Activated T-helper 1 cell treated with anti-CD3 and anti-CD28 coated beads, Interleukin-2, amount 50 U/mL, for 16 hours (primary cell): ENCODE results near the gene PPP1R3E.
"Not testable (repeated sequence)": the region's sequence is repeated elsewhere in the genome, so short reads cannot be mapped to it uniquely, and the experiment has no call there.

ENCODE experiments used
- DNase-seq, 2 donors: peaks; one replicate each; pipeline ENCODE4 v3.0.0-alpha.2; 2020; ENCODE audit warnings: low read depth in 1 of 2, low spot score in 1 of 2

Gene PPP1R3E

DNA sequence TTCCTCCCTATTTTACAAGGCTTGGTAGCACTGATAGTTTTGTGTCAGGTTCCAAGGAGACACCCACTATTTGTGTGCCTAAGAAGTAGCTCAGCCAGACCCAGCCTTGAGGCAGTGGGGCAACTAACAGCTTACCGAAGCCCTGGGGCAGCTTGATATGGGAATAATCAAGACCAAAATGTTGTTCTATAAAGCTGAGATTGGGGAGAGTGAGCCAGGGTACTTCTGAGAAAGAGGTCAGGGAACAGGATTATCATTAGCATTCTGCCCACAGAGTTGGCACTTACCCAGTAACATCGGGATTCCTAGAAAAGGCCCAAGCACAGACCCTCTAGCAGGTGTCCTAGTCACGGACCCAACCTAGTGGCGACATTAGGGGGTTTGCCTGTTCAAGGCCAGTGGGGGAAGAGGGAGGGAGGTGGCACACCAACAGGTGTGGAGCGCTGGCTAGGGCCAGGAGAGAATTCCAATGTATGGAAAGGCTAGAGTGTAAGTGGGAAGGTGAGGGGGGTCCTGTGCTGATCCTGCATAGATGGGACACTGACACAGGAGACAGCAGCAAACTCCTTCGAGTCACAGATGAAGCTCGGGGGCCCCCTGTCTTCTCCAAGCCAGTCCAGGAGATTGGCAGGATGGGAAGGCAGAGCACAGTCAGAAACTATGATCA is 4.9 kb downstream of the PPP1R3E start:
- no peak for DNase-seq

DNA sequence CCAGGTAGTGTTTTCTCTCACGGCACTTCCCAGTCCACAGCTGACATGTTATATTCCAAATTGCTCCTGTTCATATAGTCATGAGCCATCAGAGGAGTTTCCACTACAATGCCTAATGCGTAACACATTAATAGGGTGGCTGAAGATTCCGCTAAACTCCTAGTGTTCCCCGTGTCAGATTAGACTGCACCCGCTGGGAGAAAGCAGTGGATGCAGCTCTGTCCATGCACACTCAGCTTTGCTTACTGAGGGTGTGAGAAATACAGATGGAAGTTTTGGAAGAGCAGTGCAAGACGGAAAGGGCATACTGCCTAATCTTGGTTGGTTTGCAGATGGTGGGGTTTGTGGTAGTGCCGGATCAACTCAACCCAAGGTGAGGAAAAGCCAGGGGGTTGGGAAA is 5.6 kb downstream of the PPP1R3E start:
- DNase-seq = no peak

DNA sequence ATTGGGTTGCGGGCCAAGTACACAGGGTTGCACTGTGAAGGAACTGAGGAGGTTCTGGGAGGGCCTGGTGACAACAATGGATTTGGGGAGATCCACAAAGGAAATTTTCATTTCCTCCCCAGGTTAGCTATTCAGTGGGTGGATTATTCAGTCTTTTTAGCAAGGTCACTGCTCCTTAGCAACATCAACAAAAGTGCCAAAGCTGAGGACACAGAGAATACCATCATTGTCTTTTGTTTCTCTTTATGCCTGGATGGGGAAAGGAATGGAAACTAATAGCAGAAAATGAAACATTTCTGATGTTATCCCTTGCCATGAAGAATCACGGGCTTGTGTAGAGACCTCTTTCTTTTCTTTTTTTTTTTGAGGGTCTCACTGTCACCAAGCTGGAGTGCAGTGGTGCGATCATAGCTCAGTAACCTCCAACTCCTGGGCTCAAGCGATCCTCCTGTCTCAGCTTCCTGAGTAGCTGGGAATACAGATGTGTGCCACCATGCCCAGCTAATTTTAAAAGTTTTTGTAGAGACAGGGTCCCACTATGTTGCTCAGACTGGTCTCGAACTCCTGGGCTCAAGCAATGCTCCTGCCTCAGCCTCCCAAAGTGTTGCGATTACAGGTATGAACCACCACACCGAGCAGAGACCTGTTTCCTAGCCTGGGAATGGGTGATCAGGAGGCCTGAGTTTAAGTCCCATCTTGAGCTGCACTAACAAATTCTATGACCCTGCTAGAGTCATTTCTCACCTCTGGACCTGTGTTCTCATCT is 6.5 kb downstream of the PPP1R3E start:
- no peak for DNase-seq

DNA sequence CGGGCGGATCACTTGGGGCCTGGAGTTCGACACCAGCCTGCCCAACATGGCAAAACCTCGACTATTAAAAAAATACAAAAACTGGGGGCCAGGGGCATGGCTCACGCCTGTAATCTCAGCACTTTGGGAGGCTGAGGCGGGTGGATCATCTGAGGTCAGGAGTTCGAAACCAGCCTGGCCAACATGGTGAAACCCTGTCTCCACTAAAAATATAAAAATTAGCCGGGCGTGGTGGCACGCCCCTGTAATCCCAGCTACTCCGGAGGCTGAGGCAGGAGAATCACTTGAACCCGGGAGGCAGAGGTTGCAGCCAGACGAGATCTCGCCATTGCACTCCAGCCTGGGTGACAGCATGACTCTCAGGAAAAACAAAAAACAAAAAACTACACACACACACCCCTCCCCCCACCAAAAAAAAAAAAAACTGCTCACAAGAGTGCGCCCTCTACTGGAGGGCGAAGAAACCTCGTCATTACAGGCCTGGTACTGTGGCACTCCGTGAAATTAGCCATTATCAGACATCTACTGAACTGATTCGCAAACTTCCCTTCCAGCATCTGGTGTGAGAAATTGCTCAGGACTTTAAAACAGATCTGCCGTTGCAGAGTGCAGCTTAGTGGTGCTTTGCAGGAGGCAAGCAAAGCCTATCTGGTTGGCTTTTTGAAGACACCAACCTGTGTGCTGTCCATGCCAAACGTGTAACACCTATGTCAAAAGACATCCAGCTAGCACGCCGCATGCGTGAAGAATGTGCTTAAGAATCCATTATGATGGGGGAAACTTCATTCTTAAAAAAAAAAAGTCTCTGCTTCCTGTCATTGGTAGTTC is 7.7 kb downstream of the PPP1R3E start:
- DNase-seq = peak in 1 of 2 donors; percentile 19

DNA sequence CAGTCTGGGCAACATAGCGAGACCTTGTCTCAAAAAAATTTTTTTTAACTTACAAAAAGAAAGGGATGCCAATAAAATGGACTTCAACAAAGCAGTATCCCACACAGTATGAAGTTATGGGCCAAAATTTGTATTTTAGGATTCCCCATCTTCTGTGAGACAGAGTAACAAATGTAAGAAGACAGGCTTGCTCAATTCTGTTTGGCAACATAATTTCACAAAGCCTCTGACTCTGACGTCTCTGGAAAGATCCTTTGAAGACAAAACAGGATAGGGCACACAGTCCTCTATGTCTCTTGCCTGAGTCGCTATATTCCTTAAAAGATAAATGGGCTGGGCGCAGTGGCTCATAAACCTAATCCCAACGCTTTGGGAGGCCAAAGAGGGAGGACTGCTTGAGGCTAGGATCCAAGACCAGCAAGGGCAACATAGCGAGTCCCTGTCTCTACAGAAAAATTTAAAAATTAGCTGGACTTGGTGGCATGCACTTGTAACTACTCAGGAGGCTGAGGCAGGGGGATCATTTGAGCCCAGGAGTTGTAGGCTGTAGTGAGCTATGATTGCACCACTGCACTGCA is 15.7 kb downstream of the PPP1R3E start:
- DNase-seq = no peak

DNA sequence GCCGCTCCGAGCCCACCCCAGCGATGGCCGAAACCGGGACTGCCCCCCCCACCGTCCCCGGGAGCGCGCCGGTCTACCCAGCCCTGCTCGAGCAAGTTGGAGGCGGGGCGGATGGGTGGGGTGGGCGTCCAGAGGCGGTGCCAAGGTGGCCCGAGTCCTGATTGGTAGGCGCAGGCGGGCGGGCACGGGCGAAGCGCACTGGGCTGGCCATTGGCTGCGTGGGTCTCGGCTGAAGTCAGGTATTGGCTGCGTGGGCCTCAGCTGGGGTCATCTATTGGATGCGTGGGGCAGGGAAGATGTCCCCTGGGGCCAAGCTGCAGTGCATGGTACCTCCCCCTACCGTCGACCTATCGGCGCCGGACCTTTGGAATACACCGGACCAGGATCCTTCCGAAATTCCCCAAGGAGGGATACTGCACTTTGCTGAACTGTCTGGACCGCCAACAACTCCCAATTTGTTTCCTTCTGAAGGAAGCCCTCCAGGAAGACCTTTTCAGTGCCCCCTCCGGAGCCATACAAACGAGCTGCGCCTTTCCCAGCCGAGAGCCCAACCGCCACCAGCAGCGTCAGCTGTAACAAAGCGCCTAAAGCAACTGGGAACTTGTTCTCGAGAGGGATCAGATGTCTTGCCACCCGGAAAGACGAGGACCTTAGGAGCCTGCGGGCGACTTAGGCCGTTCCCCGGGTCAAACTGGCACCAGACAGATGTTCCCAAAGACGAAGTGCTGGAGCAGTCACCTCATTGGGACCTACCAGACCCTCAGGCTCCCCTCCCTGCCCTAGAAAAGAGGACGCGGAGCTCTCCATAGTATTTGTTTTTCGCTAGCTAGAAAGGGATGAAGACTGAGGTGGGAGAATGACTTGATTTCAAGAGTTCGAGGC is 16.4 kb downstream of the PPP1R3E start, which contains the start of gene HOMEZ:
Gene HOMEZ, minus strand, starts transcription at position 113 of the 882 bp plus-strand sequence. CDS start 180 bp downstream, outside the sequence.
- DNase-seq = peak; percentile 96 to 97

DNA sequence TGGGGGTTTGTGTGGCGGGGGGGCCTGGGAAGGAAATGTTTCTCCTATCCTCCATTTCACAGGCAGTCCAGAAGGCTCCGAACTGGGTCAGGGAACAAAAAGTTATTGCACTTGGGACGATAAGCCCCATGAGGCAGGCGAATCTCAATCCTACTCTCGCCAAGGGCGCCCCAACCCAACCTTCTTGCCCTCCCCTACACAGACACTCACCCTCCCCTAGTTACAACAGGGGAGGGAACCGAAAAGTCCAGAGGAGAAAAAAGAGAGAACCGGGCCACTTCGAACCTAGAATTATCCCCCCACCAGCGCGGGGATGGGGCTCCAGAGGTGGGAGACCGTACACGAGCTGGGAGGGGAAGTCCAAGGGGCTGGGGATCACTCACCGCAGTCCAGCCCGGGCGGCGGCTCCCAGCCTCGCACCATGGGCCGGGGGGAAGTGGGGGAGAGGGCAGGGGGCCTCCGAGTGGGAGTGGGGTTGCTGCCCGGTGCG is 17.1 kb downstream of the PPP1R3E start:
- DNase-seq = no peak

DNA sequence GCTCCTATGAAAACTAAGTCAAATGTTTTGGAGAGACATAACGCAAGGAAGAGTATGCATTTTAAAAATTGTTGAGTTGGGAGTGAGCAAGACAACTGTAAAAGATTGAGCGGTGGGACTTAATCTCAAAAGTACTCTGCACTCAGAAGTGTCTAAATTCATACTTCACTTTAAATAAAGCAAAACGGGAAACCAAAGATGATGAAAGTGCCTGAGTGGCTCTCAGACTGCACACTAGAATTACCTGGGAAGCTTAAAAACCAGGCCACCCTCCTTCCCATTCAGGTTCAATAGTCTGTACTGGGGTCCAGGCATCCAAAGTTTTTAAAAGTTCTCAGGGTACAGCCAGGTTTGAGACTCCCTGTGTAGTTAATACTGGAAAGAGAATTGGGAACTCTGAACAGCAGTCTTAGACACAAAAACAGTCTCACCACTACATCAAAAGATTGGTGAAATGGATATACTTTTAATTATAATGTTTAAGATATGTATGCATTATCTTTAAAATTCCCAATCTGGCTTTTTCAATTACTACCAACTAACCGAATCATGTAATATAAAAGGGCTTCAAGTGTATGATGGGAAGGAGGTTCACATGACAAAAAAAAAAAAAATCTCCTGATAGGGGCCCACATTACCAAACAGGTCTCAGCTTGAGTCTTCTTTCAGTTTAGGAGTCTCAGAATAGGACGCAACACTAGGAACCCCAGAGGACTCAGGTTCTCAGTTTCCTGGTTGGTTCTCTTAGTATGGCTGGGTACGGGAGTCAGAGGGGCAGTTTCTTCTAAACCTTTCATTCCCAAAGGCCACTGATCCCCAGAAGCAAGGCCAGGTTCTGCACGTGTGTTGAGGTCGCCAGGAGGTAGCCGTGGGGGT is 17.8 kb downstream of the PPP1R3E start:
- no peak for DNase-seq

DNA sequence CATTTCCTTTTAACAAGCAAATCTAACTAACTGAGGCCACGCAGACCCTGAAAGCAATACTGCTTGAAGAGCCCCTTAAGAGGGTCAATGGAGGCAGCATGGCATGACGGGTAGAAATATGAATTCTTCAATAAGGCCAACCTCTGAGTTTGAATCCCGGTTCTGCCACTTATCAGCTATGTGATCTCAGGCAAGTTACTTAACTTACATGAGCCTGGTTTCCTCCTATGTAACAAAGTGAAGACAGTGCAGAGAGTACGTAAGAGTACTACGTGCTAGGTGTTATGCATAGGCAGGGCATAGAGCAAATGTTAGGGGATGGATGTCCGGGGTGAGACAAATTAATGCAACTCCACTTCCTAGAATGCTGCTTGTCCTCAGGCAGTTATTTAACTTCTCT is 21.4 kb downstream of the PPP1R3E start:
- DNase-seq = no peak

DNA sequence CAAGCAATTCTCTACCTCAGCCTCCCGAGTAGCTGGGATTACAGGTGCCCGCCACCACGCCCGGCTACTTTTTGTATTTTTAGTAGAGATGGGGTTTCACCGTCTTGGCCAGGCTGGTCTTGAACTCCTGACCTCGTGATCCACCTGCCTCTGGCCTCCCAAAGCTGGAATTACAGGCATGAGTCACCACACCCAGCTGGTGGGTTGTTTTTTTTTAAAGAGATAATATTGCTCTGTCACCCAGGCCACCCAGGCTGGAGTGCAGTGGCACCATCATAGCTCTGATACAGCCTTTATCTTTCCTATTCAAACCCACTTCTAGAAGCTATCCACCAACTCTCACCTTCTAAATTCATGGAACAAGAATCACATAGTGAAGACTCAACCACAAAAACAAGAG is 24.7 kb downstream of the PPP1R3E start:
- DNase-seq = not testable (repeated sequence)

DNA sequence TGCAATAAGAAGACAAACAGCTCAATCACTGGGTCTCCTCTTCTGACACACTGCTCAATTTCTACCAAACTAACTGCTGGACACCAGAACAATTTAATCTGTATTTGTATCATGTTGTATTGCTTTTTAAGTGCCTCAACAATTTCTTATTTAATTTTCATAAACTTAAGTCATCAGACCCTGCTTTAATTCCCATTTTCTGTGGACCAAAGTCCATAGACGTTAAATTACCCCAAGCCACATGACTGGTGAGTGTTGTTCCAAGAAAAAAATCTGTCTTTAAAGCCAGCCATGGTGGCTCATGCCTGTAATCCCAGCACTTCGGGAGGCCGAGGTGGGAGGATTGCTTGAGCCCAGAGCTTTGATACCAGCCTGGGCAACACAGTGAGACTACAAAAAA is 25.5 kb downstream of the PPP1R3E start:
- DNase-seq = no peak

DNA sequence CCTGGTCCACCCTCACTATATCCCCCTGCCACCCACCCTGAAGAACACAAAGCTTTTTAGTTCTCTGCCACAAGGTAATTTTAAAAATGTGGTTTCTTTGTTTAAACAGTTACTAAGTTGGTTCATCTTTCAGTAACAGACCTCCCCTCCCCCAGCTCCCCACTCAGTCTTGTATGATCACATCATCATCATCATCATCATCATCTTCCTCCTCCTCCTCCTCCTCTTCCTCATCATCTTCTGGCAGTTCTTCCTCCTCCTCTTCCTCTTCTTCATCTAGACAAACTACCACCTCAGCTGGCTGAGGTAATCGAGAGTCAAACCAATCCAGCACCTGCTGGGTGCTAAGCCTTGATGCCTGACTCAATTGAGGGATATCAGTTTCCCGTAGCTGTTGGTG is 27.2 kb downstream of the PPP1R3E start:
- DNase-seq = no peak

DNA sequence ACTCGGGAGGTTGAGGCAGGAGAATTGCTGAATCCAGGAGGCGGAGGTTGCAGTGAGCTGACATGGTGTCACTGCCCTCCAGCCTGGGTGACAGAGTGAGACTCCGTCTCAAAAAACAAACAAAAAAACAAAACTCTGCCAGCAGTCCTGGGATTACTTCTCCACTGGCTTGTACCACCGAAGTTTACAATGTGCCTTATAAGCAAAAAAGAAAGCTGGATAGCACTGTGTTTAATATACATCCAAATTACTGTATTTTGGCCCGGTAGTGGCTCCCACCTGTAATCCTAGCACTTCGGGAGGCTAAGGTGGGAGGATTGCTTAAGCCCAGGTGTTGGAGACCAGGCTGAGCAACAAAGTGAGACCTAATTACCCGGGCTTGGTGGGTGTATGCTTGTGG is 33.5 kb downstream of the PPP1R3E start:
- DNase-seq = no peak

DNA sequence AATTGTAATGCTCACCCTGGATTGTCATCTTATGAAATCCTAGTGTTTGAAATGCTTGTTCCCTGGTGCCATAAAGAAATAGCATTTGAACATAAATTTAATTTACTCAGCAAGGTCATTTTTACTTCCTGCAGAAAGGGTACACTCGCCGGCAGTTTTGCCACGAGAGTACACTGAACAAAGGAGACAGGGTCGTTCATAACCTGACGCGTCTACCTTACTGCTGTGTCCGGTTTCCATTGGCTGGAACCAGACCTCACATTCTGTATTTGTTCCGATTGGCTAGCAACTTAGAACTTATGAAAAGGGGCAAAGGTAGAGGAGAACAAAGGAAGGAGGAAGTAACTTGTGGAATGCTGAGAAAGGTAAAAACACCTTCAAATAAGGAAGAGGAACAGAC is 41.8 kb downstream of the PPP1R3E start:
- not testable (repeated sequence) for DNase-seq

DNA sequence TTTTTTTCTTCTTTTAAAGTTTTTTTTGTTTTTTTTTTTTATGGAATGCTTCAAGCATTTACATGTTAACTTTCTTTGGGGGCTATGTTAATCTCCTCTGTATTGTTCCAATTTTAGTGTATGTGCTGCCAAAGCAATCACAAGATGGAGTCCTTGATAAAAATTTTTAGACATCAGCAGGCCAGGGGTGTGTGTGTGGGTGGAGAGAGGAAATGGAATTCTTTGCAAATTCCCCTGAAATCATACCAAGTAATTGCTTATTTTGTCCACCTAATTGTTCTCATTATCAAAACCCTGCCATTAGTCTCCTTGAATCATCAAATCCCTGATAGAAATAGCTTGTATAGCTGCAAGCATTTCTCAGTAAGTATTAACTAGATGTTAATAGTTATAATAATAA is 43.2 kb downstream of the PPP1R3E start:
- no peak for DNase-seq

DNA sequence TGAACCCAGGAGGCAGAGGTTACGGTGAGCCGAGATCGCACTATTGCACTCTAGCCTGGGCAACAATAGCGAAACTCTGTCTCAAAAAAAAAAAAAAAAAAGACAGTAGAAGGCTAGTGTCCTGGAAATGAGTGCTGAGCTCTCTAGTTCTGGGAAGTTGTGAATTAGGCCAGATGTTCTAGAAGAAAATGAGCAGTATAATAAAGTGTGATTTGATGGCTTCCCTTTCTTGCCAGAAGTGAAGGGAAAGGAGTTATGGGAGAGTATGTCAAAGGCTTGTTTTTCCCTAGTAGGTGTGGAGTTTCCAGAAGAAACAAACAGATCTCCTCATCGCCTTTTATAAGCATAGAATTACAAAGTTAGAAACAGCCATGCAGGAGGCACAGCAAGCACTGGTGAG is 44.4 kb downstream of the PPP1R3E start:
- DNase-seq = no peak

DNA sequence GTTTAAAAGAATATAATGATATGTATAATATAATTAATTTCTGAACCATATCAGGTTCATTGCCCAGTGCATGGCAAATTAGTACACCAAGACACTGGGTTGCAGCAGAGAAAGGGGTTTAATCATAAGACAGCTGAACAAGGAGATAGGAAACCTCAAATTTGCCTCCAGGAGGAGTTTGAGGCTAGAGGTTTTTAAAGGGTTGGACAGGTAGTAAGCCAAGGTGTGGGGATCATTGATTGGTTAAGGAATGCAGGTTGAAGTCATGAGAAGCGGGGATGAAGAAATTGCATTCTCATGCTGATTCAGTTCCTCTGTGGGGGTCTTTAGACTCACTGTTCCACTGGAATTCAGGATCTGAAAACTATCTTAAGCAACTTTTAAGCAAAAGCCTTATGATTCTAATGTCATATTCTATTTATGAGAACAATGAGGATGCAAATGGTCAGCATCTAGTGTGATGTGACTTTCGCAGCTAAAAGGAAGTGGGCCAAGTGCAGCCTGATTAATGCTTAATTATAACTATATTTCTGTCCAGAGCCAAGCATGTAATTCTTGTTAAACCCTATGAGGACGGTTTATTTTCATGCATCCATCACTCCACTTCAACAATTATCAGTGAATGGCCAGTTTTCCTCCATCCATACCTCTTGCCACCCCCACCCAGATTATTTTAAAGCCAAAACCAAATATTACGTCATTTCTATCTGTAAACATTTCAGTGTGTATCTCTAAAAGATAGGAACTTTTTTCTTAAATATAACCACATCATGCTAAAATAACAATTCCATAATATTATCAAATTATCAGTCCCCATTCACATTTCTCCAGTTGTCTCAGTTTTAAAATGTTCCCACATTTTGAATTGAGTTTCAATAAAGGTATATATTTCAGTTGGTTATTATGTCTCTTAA is 50.0 kb downstream of the PPP1R3E start:
- no peak for DNase-seq

DNA sequence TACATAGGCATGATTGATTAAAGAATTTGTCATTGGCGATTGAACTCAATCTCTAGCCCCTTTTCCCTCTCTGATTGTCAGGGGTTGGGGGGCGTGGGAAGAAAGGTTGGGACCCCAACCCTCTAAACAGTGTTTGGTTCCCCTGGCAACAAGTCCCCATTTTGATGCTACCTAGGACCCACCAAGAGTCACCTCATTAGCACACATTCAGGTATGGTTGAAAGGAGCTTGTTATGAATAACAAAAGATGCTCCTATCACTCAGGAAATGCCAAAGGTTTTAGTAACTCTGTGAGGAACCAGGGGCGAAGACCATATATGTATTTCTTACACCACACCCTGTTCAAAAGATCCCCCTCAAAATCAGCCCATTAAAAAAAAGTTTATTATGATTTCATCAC is 50.7 kb downstream of the PPP1R3E start:
- no peak for DNase-seq
